HCT116 (cell line): ENCODE results near the gene DERL3.

Experiments
- EZH2 ChIP-seq: fragments of 200-600 bp; sonication (generic); IDR thresholded peaks from 2 replicates; pipeline ENCODE4 v1.6.1; 2017; ENCODE audit warnings: antibody characterized with exemption, mixed run types
- EZH2phosphoT487 ChIP-seq: fragments of 200-600 bp; IDR thresholded peaks from 2 replicates; pipeline ENCODE4 v1.6.1; 2018; ENCODE audit warnings: antibody characterized with exemption, borderline replicate concordance
- POLR2AphosphoS5 ChIP-seq: IDR thresholded peaks from 2 replicates; pipeline ENCODE4 v1.6.1; 2011; ENCODE audit warnings: mild to moderate bottlenecking, low read depth, low read length, moderate library complexity
- TCF7L2 ChIP-seq: IDR thresholded peaks from 2 replicates; pipeline ENCODE4 v1.7.0; 2011; ENCODE audit warnings: borderline replicate concordance, inconsistent platforms; ENCODE audit not compliant: insufficient read depth, insufficient read length; ENCODE audit errors: extremely low read depth
- YY1 ChIP-seq: IDR thresholded peaks from 2 replicates; pipeline ENCODE4 v1.6.1; 2011; ENCODE audit warnings: low read length, low read depth, moderate library complexity, mild to moderate bottlenecking; ENCODE audit not compliant: insufficient replicate concordance; ENCODE audit errors: extremely low read depth
- TF ChIP-seq, protein P1 (sequence below), 3 experiments: fragments of 200-600 bp in 1 of 3; sonication (generic) in 1 of 3; IDR thresholded peaks in 2 of 3; conservative IDR thresholded peaks in 1 of 3; 2 replicates each; pipeline ENCODE4 v1.5.1; 2012 to 2017; ENCODE audit warnings: low read depth in 2 of 3, low read length in 2 of 3, antibody characterized with exemption in 1 of 3, borderline replicate concordance in 1 of 3, control low read depth in 1 of 3, mild to moderate bottlenecking in 1 of 3, mixed read lengths in 1 of 3, mixed run types in 1 of 3, moderate library complexity in 1 of 3; ENCODE audit not compliant: insufficient read depth in 1 of 3
- TF ChIP-seq, protein P2 (sequence below): IDR thresholded peaks from 2 replicates; pipeline ENCODE4 v1.6.1; 2012; ENCODE audit warnings: low read depth
- TF ChIP-seq, protein P3 (sequence below): IDR thresholded peaks from 2 replicates; pipeline ENCODE4 v1.6.1; 2011; ENCODE audit warnings: mild to moderate bottlenecking, low read length, moderate library complexity; ENCODE audit not compliant: insufficient replicate concordance; ENCODE audit errors: extremely low read depth

DNA sequence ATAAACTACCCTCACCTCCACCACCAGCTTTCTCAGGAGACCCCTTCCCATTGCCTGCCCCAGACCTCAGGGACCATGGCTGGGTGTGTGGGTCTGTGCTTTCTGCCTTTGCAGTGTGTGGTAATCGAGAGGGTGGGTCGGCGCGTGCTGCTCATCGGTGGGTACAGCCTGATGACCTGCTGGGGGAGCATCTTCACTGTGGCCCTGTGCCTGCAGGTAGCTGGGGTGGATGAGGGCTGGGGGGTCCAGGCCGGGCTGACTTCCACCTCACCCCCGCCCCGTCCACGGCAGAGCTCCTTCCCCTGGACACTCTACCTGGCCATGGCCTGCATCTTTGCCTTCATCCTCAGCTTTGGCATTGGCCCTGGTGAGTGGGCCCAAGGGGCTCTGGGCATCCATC is 44.9 kb upstream of the DERL3 start:
- TF ChIP-seq EZH2 (no peak), EZH2phosphoT487 (no peak), YY1 (no peak), POLR2AphosphoS5 (no peak), TCF7L2 (no peak)
- TF ChIP-seq, protein P1, sequence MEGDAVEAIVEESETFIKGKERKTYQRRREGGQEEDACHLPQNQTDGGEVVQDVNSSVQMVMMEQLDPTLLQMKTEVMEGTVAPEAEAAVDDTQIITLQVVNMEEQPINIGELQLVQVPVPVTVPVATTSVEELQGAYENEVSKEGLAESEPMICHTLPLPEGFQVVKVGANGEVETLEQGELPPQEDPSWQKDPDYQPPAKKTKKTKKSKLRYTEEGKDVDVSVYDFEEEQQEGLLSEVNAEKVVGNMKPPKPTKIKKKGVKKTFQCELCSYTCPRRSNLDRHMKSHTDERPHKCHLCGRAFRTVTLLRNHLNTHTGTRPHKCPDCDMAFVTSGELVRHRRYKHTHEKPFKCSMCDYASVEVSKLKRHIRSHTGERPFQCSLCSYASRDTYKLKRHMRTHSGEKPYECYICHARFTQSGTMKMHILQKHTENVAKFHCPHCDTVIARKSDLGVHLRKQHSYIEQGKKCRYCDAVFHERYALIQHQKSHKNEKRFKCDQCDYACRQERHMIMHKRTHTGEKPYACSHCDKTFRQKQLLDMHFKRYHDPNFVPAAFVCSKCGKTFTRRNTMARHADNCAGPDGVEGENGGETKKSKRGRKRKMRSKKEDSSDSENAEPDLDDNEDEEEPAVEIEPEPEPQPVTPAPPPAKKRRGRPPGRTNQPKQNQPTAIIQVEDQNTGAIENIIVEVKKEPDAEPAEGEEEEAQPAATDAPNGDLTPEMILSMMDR (IDR thresholded peaks at IDR 0.05 in 2 of 3, conservative IDR thresholded peaks at IDR 0.05 in 1 of 3; ENCODE audit: borderline replicate concordance in 1 of 3, insufficient read depth in 1 of 3, low read depth in 2 of 3, low read length in 2 of 3) = no peak
- TF ChIP-seq, protein P2, sequence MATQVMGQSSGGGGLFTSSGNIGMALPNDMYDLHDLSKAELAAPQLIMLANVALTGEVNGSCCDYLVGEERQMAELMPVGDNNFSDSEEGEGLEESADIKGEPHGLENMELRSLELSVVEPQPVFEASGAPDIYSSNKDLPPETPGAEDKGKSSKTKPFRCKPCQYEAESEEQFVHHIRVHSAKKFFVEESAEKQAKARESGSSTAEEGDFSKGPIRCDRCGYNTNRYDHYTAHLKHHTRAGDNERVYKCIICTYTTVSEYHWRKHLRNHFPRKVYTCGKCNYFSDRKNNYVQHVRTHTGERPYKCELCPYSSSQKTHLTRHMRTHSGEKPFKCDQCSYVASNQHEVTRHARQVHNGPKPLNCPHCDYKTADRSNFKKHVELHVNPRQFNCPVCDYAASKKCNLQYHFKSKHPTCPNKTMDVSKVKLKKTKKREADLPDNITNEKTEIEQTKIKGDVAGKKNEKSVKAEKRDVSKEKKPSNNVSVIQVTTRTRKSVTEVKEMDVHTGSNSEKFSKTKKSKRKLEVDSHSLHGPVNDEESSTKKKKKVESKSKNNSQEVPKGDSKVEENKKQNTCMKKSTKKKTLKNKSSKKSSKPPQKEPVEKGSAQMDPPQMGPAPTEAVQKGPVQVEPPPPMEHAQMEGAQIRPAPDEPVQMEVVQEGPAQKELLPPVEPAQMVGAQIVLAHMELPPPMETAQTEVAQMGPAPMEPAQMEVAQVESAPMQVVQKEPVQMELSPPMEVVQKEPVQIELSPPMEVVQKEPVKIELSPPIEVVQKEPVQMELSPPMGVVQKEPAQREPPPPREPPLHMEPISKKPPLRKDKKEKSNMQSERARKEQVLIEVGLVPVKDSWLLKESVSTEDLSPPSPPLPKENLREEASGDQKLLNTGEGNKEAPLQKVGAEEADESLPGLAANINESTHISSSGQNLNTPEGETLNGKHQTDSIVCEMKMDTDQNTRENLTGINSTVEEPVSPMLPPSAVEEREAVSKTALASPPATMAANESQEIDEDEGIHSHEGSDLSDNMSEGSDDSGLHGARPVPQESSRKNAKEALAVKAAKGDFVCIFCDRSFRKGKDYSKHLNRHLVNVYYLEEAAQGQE = no peak
- TF ChIP-seq, protein P3, sequence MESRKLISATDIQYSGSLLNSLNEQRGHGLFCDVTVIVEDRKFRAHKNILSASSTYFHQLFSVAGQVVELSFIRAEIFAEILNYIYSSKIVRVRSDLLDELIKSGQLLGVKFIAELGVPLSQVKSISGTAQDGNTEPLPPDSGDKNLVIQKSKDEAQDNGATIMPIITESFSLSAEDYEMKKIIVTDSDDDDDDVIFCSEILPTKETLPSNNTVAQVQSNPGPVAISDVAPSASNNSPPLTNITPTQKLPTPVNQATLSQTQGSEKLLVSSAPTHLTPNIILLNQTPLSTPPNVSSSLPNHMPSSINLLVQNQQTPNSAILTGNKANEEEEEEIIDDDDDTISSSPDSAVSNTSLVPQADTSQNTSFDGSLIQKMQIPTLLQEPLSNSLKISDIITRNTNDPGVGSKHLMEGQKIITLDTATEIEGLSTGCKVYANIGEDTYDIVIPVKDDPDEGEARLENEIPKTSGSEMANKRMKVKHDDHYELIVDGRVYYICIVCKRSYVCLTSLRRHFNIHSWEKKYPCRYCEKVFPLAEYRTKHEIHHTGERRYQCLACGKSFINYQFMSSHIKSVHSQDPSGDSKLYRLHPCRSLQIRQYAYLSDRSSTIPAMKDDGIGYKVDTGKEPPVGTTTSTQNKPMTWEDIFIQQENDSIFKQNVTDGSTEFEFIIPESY = no peak
